Kidney (tissue), 14 donors: ENCODE measurements around the gene CLCA1. TPM values are rescaled to one million over a fixed set of nuclear protein-coding genes. Genes with fewer than 3 reads are reported as not detected.

ENCODE experiments used
- DNase-seq, 5 donors: peaks; one replicate each; pipeline ENCODE4 v3.0.0-alpha.2; 2013 to 2020
- FAIRE-seq: peaks from 2 replicates; lab custom pipeline; 2012; peaks lifted over from hg19 to GRCh38; lab: Jason Lieb, UNC
- H3K27ac ChIP-seq, 2 donors: one replicate each; pipeline ENCODE4 v1.7.0; 2013; ENCODE audit warnings: low read depth in 2 of 2, low read length in 2 of 2, inconsistent platforms in 1 of 2
- H3K27me3 ChIP-seq: one replicate; pipeline ENCODE4 v1.7.1; 2013; ENCODE audit warnings: low read length, inconsistent platforms; ENCODE audit not compliant: control insufficient read depth, insufficient read depth
- H3K36me3 ChIP-seq, 3 donors: one replicate each; pipeline versions ENCODE4 v1.7.0 to v1.7.1; 2013; ENCODE audit warnings: low read length in 3 of 3, control low read depth in 1 of 3, inconsistent platforms in 1 of 3; ENCODE audit not compliant: insufficient read depth in 3 of 3, control insufficient read depth in 2 of 3
- H3K4me1 ChIP-seq, 3 donors: one replicate each; pipeline versions ENCODE4 v1.7.0 to v1.7.1; 2013; ENCODE audit warnings: low read length in 3 of 3, inconsistent platforms in 1 of 3, low read depth in 1 of 3; ENCODE audit not compliant: control insufficient read depth in 2 of 3, insufficient read depth in 2 of 3
- H3K4me3 ChIP-seq, 3 donors: one replicate each; pipeline versions ENCODE4 v1.7.0 to v1.8.1; 2013; ENCODE audit warnings: low read length in 3 of 3, control low read depth in 1 of 3, inconsistent platforms in 1 of 3
- H3K9ac ChIP-seq, 3 donors: one replicate each; pipeline versions ENCODE4 v1.7.0 to v1.7.1; 2013; ENCODE audit warnings: low read length in 3 of 3, control low read depth in 1 of 3, inconsistent platforms in 1 of 3
- H3K9me3 ChIP-seq, 3 donors: one replicate each; pipeline versions ENCODE4 v1.7.0 to v1.7.1; 2013; ENCODE audit warnings: low read length in 3 of 3, control low read depth in 1 of 3, inconsistent platforms in 1 of 3; ENCODE audit not compliant: control insufficient read depth in 2 of 3, insufficient read depth in 1 of 3
- intact Hi-C: fragments of 100-400 bp; cut with DNase I; formaldehyde crosslinking; loops from one replicate; pipeline ENCODE4 v1.11.1; 2022
- polyA plus RNA-seq: library from polyadenylated mRNA; stranded (reverse); fragments of 350-450 nt; fragmentation: Illumina TruSeq; extraction: RNeasy Lipid Tissue Mini Kit (QIAGEN cat#74804); gene quantifications from one replicate; pipeline ENCODE4 v1.2.3, GENCODE V29; 2014; ENCODE audit warnings: low read depth, low replicate concordance; ENCODE audit not compliant: insufficient read depth
- total RNA-seq: library from RNA; stranded (reverse); fragmentation: NEBNext Ultra II Directional; extraction: Animal tissue kit (Norgen Biotek cat#: 25700); gene quantifications from one replicate; pipeline ENCODE4 v1.2.1, GENCODE V29; 2021
- TF ChIP-seq, protein P1 (sequence below): IDR thresholded peaks from 3 replicates; pipeline ENCODE4 v1.5.1; 2012; ENCODE audit warnings: mild to moderate bottlenecking, moderate library complexity, borderline replicate concordance; ENCODE audit not compliant: insufficient read depth; ENCODE audit errors: extremely low read depth
- donor health status: control.
- donor health status: control.
- donor health status: control.
- donor health status: control.
- donor health status: control.
- donor health status: DM: yes; HTN: yes; CAD: no.
- donor health status: Normal renal cell carcinoma (clear cell type).

The CLCA1 gene
- total and polyA plus RNA-seq, 2 donors from 2014 or later: not detected

DNA sequence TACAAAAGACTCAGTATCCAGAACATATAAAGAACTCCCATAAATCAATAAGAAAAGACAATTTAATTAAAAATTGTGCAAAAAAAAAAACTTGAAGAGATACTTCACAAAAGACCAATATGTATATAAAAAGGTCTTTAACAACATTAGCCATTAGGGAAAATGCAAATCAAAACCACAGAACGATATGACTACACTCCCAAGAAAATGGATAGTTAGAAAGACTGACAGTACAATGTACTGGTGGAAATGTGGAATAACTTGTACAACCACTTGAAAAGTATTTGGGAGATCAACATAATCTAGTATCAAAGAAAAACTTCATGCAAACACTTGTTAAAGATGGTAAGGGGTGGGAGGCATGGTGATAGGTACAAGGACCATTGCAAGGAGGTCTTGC is 3.9 kb upstream of the CLCA1 start:
- intact Hi-C loops: no loop called here
- no peak overlapping the region for H3K9ac ChIP-seq
- no peak overlapping the region for H3K27ac ChIP-seq
- no peaks in the 10 kb centered on the region for H3K36me3 ChIP-seq
- TF ChIP-seq, protein P1, sequence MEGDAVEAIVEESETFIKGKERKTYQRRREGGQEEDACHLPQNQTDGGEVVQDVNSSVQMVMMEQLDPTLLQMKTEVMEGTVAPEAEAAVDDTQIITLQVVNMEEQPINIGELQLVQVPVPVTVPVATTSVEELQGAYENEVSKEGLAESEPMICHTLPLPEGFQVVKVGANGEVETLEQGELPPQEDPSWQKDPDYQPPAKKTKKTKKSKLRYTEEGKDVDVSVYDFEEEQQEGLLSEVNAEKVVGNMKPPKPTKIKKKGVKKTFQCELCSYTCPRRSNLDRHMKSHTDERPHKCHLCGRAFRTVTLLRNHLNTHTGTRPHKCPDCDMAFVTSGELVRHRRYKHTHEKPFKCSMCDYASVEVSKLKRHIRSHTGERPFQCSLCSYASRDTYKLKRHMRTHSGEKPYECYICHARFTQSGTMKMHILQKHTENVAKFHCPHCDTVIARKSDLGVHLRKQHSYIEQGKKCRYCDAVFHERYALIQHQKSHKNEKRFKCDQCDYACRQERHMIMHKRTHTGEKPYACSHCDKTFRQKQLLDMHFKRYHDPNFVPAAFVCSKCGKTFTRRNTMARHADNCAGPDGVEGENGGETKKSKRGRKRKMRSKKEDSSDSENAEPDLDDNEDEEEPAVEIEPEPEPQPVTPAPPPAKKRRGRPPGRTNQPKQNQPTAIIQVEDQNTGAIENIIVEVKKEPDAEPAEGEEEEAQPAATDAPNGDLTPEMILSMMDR: no peak
- H3K27me3 ChIP-seq: no peaks in the 10 kb centered on the region
- no peak for DNase-seq
- H3K4me1 ChIP-seq: no peaks in the 10 kb centered on the region
- H3K4me3 ChIP-seq: no peak overlapping the region
- FAIRE-seq: no peak
- H3K9me3 ChIP-seq: no peaks in the 10 kb centered on the region

DNA sequence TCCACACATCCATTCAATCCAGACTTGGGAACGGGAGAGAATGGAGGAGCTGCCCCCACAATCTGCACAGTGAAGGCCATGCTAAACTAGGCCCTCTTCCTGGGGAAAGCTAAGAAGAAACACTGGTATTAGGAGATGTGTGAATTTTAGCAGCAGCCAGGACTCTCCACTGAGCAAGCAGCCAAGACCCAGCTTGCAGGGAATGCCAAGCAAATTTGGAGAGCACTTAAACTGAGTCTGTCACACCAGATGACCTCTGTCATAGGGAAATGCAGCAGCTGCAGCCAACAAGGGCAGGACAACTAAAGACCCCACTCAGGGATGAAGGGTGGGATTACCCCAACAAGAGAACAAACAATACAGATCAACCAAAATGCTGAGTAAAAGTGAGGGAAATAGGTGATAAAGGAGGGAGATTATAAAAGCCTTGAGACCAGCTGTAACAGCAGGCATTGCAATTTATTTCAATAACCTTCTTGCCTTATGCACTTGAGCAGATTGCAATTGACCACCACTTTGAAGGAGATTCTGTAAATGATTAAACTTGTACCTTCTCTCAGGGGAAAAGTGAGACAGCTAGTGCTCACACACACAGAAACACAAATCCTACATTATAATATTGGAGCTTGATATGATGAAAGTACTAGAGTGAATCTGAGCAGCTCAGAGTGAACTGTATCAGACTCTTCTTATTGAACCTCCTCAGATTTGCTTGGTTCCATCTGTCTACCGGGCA is 2.5 kb upstream of the CLCA1 start:
- DNase-seq (no peak), FAIRE-seq (no peak)
- no peak overlapping the region for H3K27ac ChIP-seq
- no peaks in the 10 kb centered on the region for H3K9me3 ChIP-seq
- H3K4me1 ChIP-seq: no peaks in the 10 kb centered on the region
- TF ChIP-seq, protein P1: no peak
- no peak overlapping the region for H3K4me3 ChIP-seq
- no peaks in the 10 kb centered on the region for H3K27me3 ChIP-seq
- intact Hi-C loops: no loop called here
- H3K9ac ChIP-seq: no peak overlapping the region
- H3K36me3 ChIP-seq: no peaks in the 10 kb centered on the region

DNA sequence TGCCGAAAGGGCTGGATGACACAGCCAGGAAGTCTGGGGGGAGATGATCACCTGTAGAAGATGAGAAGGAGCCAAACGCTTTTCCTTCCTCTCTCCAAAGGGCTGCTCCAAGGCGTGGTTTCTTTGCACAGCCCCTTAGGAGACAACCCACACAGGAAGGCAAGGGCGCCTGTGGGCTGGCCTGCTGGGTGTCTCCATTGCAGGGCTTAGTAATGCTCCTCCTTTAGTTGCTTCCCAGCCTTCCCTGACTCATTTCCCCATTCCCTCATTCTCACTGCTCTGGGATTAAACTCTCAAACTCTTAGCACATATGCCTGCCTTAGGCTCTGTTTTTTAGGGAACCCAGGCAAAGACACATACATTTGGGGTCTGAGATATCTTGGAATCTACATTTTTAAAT is 1.7 kb upstream of the CLCA1 start:
- Histone ChIP-seq H3K4me3 (no peak overlapping the region), H3K36me3 (no peaks in the 10 kb centered on the region), H3K9ac (no peak overlapping the region), H3K27ac (no peak overlapping the region), H3K27me3 (no peaks in the 10 kb centered on the region), H3K9me3 (no peaks in the 10 kb centered on the region), H3K4me1 (no peaks in the 10 kb centered on the region)
- no peak for DNase-seq
- intact Hi-C loops: no loop called here
- FAIRE-seq: no peak
- TF ChIP-seq, protein P1: no peak
